Measurements from ENCODE around the gene IGF2BP2.

Gene IGF2BP2

GRCh38 chr3:185746470-185746869 lies 78.4 kb downstream of the IGF2BP2 start (continued):
- TF ChIP-seq, protein P1, sequence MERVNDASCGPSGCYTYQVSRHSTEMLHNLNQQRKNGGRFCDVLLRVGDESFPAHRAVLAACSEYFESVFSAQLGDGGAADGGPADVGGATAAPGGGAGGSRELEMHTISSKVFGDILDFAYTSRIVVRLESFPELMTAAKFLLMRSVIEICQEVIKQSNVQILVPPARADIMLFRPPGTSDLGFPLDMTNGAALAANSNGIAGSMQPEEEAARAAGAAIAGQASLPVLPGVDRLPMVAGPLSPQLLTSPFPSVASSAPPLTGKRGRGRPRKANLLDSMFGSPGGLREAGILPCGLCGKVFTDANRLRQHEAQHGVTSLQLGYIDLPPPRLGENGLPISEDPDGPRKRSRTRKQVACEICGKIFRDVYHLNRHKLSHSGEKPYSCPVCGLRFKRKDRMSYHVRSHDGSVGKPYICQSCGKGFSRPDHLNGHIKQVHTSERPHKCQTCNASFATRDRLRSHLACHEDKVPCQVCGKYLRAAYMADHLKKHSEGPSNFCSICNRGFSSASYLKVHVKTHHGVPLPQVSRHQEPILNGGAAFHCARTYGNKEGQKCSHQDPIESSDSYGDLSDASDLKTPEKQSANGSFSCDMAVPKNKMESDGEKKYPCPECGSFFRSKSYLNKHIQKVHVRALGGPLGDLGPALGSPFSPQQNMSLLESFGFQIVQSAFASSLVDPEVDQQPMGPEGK (CRISPR knock-in tag; IDR thresholded peaks at IDR 0.05; ENCODE audit: borderline replicate concordance) = no peak
- TF ChIP-seq ZNF8 (CRISPR knock-in tag; IDR thresholded peaks at IDR 0.05) = no peak
- no peak for TF ChIP-seq ZFP3 (CRISPR knock-in tag; IDR thresholded peaks at IDR 0.05)
- TF ChIP-seq, protein P2, sequence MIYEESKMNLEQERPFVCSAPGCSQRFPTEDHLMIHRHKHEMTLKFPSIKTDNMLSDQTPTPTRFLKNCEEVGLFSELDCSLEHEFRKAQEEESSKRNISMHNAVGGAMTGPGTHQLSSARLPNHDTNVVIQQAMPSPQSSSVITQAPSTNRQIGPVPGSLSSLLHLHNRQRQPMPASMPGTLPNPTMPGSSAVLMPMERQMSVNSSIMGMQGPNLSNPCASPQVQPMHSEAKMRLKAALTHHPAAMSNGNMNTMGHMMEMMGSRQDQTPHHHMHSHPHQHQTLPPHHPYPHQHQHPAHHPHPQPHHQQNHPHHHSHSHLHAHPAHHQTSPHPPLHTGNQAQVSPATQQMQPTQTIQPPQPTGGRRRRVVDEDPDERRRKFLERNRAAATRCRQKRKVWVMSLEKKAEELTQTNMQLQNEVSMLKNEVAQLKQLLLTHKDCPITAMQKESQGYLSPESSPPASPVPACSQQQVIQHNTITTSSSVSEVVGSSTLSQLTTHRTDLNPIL (CRISPR knock-in tag; IDR thresholded peaks at IDR 0.05; ENCODE audit: low read depth) = no peak
- no peak for TF ChIP-seq ZNF565 (CRISPR knock-in tag; conservative IDR thresholded peaks at IDR 0.05; ENCODE audit: low read depth)
- no peak for TF ChIP-seq PPARA (CRISPR knock-in tag; IDR thresholded peaks at IDR 0.05; ENCODE audit: borderline replicate concordance)
- no peak for TF ChIP-seq ESRRG (CRISPR knock-in tag; IDR thresholded peaks at IDR 0.05)
- no peak for TF ChIP-seq ZC3H10 (CRISPR knock-in tag; IDR thresholded peaks at IDR 0.05)
- no peak for TF ChIP-seq CSDC2 (CRISPR knock-in tag; IDR thresholded peaks at IDR 0.05)

GRCh38 chr3:185744997-185745843 lies 79.6 kb downstream of the IGF2BP2 start:
- ATAC-seq = peak; percentile 93

GRCh38 chr3:185741586-185741985 lies 83.3 kb downstream of the IGF2BP2 start:
- ATAC-seq = no peak
- TF ChIP-seq ZFP3 (CRISPR knock-in tag; IDR thresholded peaks at IDR 0.05) (no peak), CSDC2 (CRISPR knock-in tag; IDR thresholded peaks at IDR 0.05) (no peak), CSRNP3 (CRISPR knock-in tag; IDR thresholded peaks at IDR 0.05) (no peak), ZNF70 (CRISPR knock-in tag; IDR thresholded peaks at IDR 0.05) (no peak), ESRRG (CRISPR knock-in tag; IDR thresholded peaks at IDR 0.05) (no peak), PPARA (CRISPR knock-in tag; IDR thresholded peaks at IDR 0.05; ENCODE audit: borderline replicate concordance) (no peak), ZFP30 (CRISPR knock-in tag; IDR thresholded peaks at IDR 0.05) (no peak)
- TF ChIP-seq, protein P1 (CRISPR knock-in tag; IDR thresholded peaks at IDR 0.05; ENCODE audit: borderline replicate concordance) = no peak

More at GRCh38 chr3:185744997-185745843, 79.6 kb downstream of the IGF2BP2 start:
- TF ChIP-seq ESRRG (CRISPR knock-in tag; IDR thresholded peaks at IDR 0.05) (no peak), CSRNP3 (CRISPR knock-in tag; IDR thresholded peaks at IDR 0.05) (no peak), RARB (CRISPR knock-in tag; IDR thresholded peaks at IDR 0.05) (no peak), SNAI2 (CRISPR knock-in tag; IDR thresholded peaks at IDR 0.05) (no peak), GLIS3 (CRISPR knock-in tag; IDR thresholded peaks at IDR 0.05) (no peak), ZFP30 (CRISPR knock-in tag; IDR thresholded peaks at IDR 0.05) (no peak), PPARA (CRISPR knock-in tag; IDR thresholded peaks at IDR 0.05; ENCODE audit: borderline replicate concordance) (no peak), ZNF565 (CRISPR knock-in tag; conservative IDR thresholded peaks at IDR 0.05; ENCODE audit: low read depth) (no peak)
- TF ChIP-seq, protein P1 (CRISPR knock-in tag; IDR thresholded peaks at IDR 0.05; ENCODE audit: borderline replicate concordance) = no peak

Data from SK-N-SH treated with all-trans-retinoic acid at 6 μM for 48 hours (cell line).